ENCODE measurements around the gene VSIG1.

Gene VSIG1

GRCh38 chrX:108033890-108034289 is 11.0 kb upstream of the VSIG1 start:
- TF ChIP-seq CTCF (IDR thresholded peaks at IDR 0.05) (no peak), ZFX (IDR thresholded peaks at IDR 0.05; ENCODE audit: borderline replicate concordance) (no peak)
- no peak overlapping the region for H3K27ac ChIP-seq

- TF ChIP-seq CTCF (IDR thresholded peaks at IDR 0.05), result no peak
- no peak for TF ChIP-seq ZFX (IDR thresholded peaks at IDR 0.05; ENCODE audit: borderline replicate concordance)
- no peak overlapping the region for H3K27ac ChIP-seq
These were observed 10.1 kb upstream of the VSIG1 start for GRCh38 chrX:108034725-108035124.

GRCh38 chrX:108036298-108036973 is 8.4 kb upstream of the VSIG1 start:
- peak overlapping the region; percentile 31; the same call in 1 of the 2 replicates for H3K27ac ChIP-seq
- TF ChIP-seq CTCF (IDR thresholded peaks at IDR 0.05) (no peak), ZFX (IDR thresholded peaks at IDR 0.05; ENCODE audit: borderline replicate concordance) (no peak)

- no peak overlapping the region for H3K27ac ChIP-seq
- TF ChIP-seq ZFX (IDR thresholded peaks at IDR 0.05; ENCODE audit: borderline replicate concordance) (no peak), CTCF (IDR thresholded peaks at IDR 0.05) (no peak)
These were observed 4.8 kb downstream of the VSIG1 start for GRCh38 chrX:108049649-108050048.

GRCh38 chrX:108053218-108053617 is 8.4 kb downstream of the VSIG1 start:
- TF ChIP-seq CTCF (IDR thresholded peaks at IDR 0.05) (no peak), ZFX (IDR thresholded peaks at IDR 0.05; ENCODE audit: borderline replicate concordance) (no peak)

GRCh38 chrX:108055546-108055945 is 10.7 kb downstream of the VSIG1 start:
- H3K27ac ChIP-seq, result no peak overlapping the region
- TF ChIP-seq ZFX (IDR thresholded peaks at IDR 0.05; ENCODE audit: borderline replicate concordance), result no peak
- TF ChIP-seq CTCF (IDR thresholded peaks at IDR 0.05), result no peak

More at GRCh38 chrX:108053218-108053617, 8.4 kb downstream of the VSIG1 start:
- no peak overlapping the region for H3K27ac ChIP-seq

- H3K27ac ChIP-seq, result no peak overlapping the region
- TF ChIP-seq CTCF (IDR thresholded peaks at IDR 0.05) (no peak), ZFX (IDR thresholded peaks at IDR 0.05; ENCODE audit: borderline replicate concordance) (no peak)
These were observed 14.9 kb downstream of the VSIG1 start for GRCh38 chrX:108059801-108060200.
